ENCODE data around the gene ERG.

ERG gene

DNA sequence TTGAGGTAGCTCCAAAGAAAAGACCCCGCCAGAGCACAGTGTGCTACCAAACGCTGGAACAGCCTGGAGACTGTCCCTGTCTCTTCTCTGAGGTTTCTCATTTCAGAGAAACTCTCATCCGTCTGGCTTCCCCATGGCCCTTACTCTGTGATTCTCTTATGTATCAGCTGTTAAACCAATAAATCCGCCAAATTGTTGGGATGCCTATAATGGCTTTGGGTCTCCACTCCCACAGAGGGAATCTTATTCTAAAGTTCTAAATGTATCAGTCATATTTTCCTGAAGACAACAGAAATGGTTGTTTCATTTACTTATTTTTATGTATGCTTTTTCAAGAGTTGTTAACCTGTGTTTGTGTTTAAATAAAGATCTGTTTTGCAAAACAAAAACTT, 4.0 kb downstream of the ERG start:
- no peak overlapping the region for H3K4me3 ChIP-seq (ENCODE audit: control insufficient read depth, low read depth, low read length)
- TF ChIP-seq CTCF (IDR thresholded peaks at IDR 0.05; ENCODE audit: control insufficient read depth, insufficient read depth, low read depth, low read length, missing control alignments), result no peak
- no peak for DNase-seq (ENCODE audit: low read depth)

GRCh38 chr21:38493549-38494250, 4.6 kb downstream of the ERG start:
- no peak for DNase-seq (ENCODE audit: low read depth)
- H3K4me3 ChIP-seq (ENCODE audit: control insufficient read depth, low read depth, low read length), result no peak overlapping the region
- no peak for TF ChIP-seq CTCF (IDR thresholded peaks at IDR 0.05; ENCODE audit: control insufficient read depth, insufficient read depth, low read depth, low read length, missing control alignments)

- no peak for TF ChIP-seq CTCF (IDR thresholded peaks at IDR 0.05; ENCODE audit: control insufficient read depth, insufficient read depth, low read depth, low read length, missing control alignments)
- H3K4me3 ChIP-seq (ENCODE audit: control insufficient read depth, low read depth, low read length), result no peak overlapping the region
Measured at GRCh38 chr21:38492007-38492406, 6.3 kb downstream of the ERG start.

DNA sequence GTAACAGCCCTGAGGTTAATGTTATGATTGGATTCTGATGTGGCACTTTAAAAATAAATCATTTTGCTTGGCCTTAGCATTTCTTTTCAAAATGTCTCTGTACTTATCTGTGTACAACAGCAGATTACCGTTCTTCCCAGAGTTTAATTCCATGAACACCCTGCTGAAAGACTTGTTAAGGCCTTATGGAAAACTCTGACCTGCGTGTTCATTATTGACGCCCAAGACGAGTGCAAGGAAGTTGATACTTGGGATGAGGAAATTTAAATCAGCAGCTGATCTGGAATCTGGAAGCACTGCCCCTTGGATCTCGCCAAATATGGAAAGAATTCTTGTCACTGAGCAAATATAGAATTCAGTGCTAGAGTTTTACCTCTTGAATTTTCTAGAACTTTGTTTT, 6.7 kb downstream of the ERG start:
- H3K4me3 ChIP-seq (ENCODE audit: control insufficient read depth, low read depth, low read length), result no peak overlapping the region
- TF ChIP-seq CTCF (IDR thresholded peaks at IDR 0.05; ENCODE audit: control insufficient read depth, insufficient read depth, low read depth, low read length, missing control alignments), result no peak
- DNase-seq (ENCODE audit: low read depth), result no peak

More at GRCh38 chr21:38492007-38492406, 6.3 kb downstream of the ERG start:
- DNase-seq (ENCODE audit: low read depth), result no peak

DNA sequence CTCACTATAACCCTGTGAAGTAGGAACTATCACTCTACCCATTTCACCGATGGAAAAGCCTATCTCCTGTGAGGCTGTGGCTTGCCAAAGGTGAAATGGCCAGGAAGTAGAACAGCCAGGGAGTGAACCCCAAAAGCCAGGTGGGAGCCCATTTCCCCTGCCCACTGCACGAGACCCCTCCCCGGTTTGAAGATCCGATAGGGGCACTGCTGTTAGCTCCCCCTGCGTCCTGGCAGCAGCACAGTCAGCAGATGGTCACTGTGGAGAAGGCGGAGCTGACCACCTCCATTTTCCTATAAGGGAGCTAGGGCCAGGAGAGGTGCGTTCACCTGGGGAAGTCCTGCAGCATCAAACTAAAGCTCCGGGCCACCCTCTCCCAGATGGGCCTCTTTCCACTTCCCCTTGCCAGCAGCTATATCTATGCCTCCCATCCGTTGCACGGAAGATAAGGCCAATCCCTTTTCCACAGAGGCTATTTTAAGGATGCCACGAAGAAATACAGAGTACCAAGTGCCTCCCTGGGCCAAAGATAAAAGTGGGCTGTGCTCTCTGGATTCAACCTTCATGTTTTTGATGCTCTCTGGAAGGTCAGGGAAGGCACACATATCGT, 7.8 kb downstream of the ERG start:
- no peak overlapping the region for H3K4me3 ChIP-seq (ENCODE audit: control insufficient read depth, low read depth, low read length)
- TF ChIP-seq CTCF (IDR thresholded peaks at IDR 0.05; ENCODE audit: control insufficient read depth, insufficient read depth, low read depth, low read length, missing control alignments), result no peak
- no peak for DNase-seq (ENCODE audit: low read depth)

DNA sequence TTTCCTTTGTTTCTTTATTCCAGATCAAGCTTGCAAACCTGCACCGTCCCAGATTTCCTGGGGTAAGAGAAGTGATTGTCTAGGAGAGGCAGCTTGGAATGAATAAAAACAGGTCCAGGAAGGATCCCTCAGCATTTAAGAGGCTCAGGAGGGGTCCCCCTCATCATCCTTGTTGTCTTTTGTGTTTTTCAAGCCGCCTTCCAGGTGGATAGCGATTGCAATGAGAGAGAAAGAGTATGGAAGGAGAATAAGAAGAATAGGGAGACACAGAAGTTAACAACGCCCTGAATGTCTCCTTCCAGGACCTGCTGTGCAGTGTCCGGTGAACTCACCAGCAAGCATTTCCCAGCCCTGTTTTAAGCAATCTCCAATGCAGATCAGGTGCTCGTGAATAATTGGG, 8.5 kb downstream of the ERG start:
- no peak for DNase-seq (ENCODE audit: low read depth)
- no peak overlapping the region for H3K4me3 ChIP-seq (ENCODE audit: control insufficient read depth, low read depth, low read length)
- TF ChIP-seq CTCF (IDR thresholded peaks at IDR 0.05; ENCODE audit: control insufficient read depth, insufficient read depth, low read depth, low read length, missing control alignments), result no peak
